Progenitor cell of endocrine pancreas (in vitro differentiated cells): ENCODE measurements around the gene SLC29A3. TPM values are rescaled to one million over a fixed set of nuclear protein-coding genes. Genes with fewer than 3 reads are reported as not detected.

Experiments used
- DNase-seq: peaks from one replicate; pipeline ENCODE4 v3.0.0; 2021; ENCODE audit warnings: low spot score; ENCODE audit not compliant: unreplicated experiment
- H3K27ac Mint-ChIP-seq: 2 replicates; pipeline ENCODE4 v1.8.0; 2021; ENCODE audit warnings: mild to moderate bottlenecking, moderate library complexity, mixed read lengths
- H3K27me3 Mint-ChIP-seq: 2 replicates; pipeline ENCODE4 v1.8.0; 2021; ENCODE audit warnings: mixed read lengths
- H3K36me3 Mint-ChIP-seq: 2 replicates; pipeline ENCODE4 v1.8.0; 2022; ENCODE audit warnings: mixed read lengths; ENCODE audit not compliant: insufficient read depth
- H3K4me1 Mint-ChIP-seq: 2 replicates; pipeline ENCODE4 v1.8.0; 2021; ENCODE audit warnings: low read depth, mixed read lengths
- H3K4me3 Mint-ChIP-seq: 2 replicates; pipeline ENCODE4 v1.8.0; 2021; ENCODE audit warnings: low read depth, mild to moderate bottlenecking, moderate library complexity, mixed read lengths
- H3K9me3 Mint-ChIP-seq: 2 replicates; pipeline ENCODE4 v1.8.0; 2021; ENCODE audit warnings: low read depth, mixed read lengths
- CTCF ChIP-seq: fragments of 200-600 bp; sonication (generic); IDR thresholded peaks from one replicate; pipeline ENCODE4 v1.5.0; 2021; ENCODE audit warnings: antibody characterized with exemption, mild to moderate bottlenecking; ENCODE audit not compliant: unreplicated experiment
- total RNA-seq: library from RNA; stranded (reverse); gene quantifications from 2 replicates; pipeline ENCODE4 v1.2.1, GENCODE V29; 2021

SLC29A3 gene
- total RNA-seq, 1 donor from 2014 or later = 13.7 TPM

- H3K27me3 Mint-ChIP-seq = no peaks in the 10 kb centered on the region
- H3K9me3 Mint-ChIP-seq = no peaks in the 10 kb centered on the region
- DNase-seq = no peak
- H3K4me1 Mint-ChIP-seq = no peaks in the 10 kb centered on the region
- no peaks in the 10 kb centered on the region for H3K36me3 Mint-ChIP-seq
- no peak overlapping the region for H3K27ac Mint-ChIP-seq
- TF ChIP-seq CTCF = no peak
- H3K4me3 Mint-ChIP-seq = no peak overlapping the region
Measured at GRCh38 chr10:71281646-71282322, 37.3 kb upstream of the SLC29A3 start.

- no peaks in the 10 kb centered on the region for H3K4me1 Mint-ChIP-seq
- H3K27me3 Mint-ChIP-seq = no peaks in the 10 kb centered on the region
- no peak for DNase-seq
- H3K4me3 Mint-ChIP-seq = no peak overlapping the region
- H3K36me3 Mint-ChIP-seq = no peaks in the 10 kb centered on the region
- no peak for TF ChIP-seq CTCF
- H3K27ac Mint-ChIP-seq = no peak overlapping the region
- H3K9me3 Mint-ChIP-seq = no peaks in the 10 kb centered on the region
Measured at GRCh38 chr10:71282323-71282680, 36.8 kb upstream of the SLC29A3 start.

- no peaks in the 10 kb centered on the region for H3K9me3 Mint-ChIP-seq
- no peak overlapping the region for H3K4me3 Mint-ChIP-seq
- no peak overlapping the region for H3K27ac Mint-ChIP-seq
- no peaks in the 10 kb centered on the region for H3K36me3 Mint-ChIP-seq
- no peak for TF ChIP-seq CTCF
- DNase-seq = no peak
- H3K27me3 Mint-ChIP-seq = peaks cover 3% of the 10 kb centered on the region
- H3K4me1 Mint-ChIP-seq = no peaks in the 10 kb centered on the region
Measured at GRCh38 chr10:71283410-71283809, 35.6 kb upstream of the SLC29A3 start.

GRCh38 chr10:71283876-71284275 is 35.2 kb upstream of the SLC29A3 start:
- H3K36me3 Mint-ChIP-seq = no peaks in the 10 kb centered on the region
- TF ChIP-seq CTCF = no peak
- no peaks in the 10 kb centered on the region for H3K9me3 Mint-ChIP-seq
- H3K27me3 Mint-ChIP-seq = peaks cover 3% of the 10 kb centered on the region
- no peak overlapping the region for H3K4me3 Mint-ChIP-seq
- no peak overlapping the region for H3K27ac Mint-ChIP-seq
- no peaks in the 10 kb centered on the region for H3K4me1 Mint-ChIP-seq
- no peak for DNase-seq

GRCh38 chr10:71284544-71285179 is 34.4 kb upstream of the SLC29A3 start:
- no peaks in the 10 kb centered on the region for H3K9me3 Mint-ChIP-seq
- H3K4me3 Mint-ChIP-seq = no peak overlapping the region
- DNase-seq = no peak
- TF ChIP-seq CTCF = no peak
- no peaks in the 10 kb centered on the region for H3K4me1 Mint-ChIP-seq
- no peaks in the 10 kb centered on the region for H3K36me3 Mint-ChIP-seq
- H3K27ac Mint-ChIP-seq = no peak overlapping the region
- H3K27me3 Mint-ChIP-seq = peaks cover 3% of the 10 kb centered on the region
